HCT116 (cell line): ENCODE data around the gene JAM3. TPM values are rescaled to one million over a fixed set of nuclear protein-coding genes. Genes with fewer than 3 reads are reported as not detected.

ENCODE experiments used
- ATAC-seq: fragments of 200-7000 bp; cut with Tn5 transposase; 2 replicates; pipeline ENCODE4 v1.9.1; 2020; ENCODE audit warnings: mild to moderate bottlenecking, moderate library complexity
- BruUV-seq: library from RNA; stranded (reverse); fragments of 400-500 nt; replicated peaks from 2 replicates; lab custom pipeline; 2021; lab: Mats Ljungman, UMichigan
- CTCF ChIA-PET: fragments of 300-600 bp; sonication (Branson Sonifier 250); formaldehyde crosslinking; loops from one replicate; lab custom pipeline; 2021; ENCODE audit warnings: antibody characterized with exemption; lab: Charles Lee
- POLR2A ChIA-PET: fragments of 300-600, 350-600 bp; sonication (Branson Sonifier 250); formaldehyde crosslinking; loops from one replicate; lab custom pipeline; 2021; ENCODE audit warnings: antibody characterized with exemption; lab: Charles Lee
- RAD21 ChIA-PET, 2 experiments: fragments of 300-600 bp; sonication (Branson Sonifier 250); formaldehyde crosslinking; loops; one replicate each; lab custom pipeline; 2023; ENCODE audit warnings: low total read pairs in 2 of 2; ENCODE audit not compliant: uncharacterized antibody in 2 of 2, unreplicated experiment in 2 of 2, low non-redundant PET in 1 of 2; lab: Charles Lee
- DNase-seq: peaks from one replicate; pipeline ENCODE4 v3.0.0-alpha.2; 2010; ENCODE audit warnings: low read depth, low spot score
- H2AFZ ChIP-seq: fragments of 200-600 bp; shearing (Covaris generic), sonication (generic); 2 replicates; pipeline ENCODE4 v1.6.1; 2017; ENCODE audit warnings: low read depth, mixed run types, mixed read lengths, antibody characterized with exemption, low read length; ENCODE audit not compliant: poor library complexity, severe bottlenecking
- H3K27ac ChIP-seq: 2 replicates; pipeline ENCODE4 v1.5.1; 2012; ENCODE audit warnings: low read depth, low read length
- H3K27me3 ChIP-seq: fragments of 200-600 bp; sonication (generic); 2 replicates; pipeline ENCODE4 v1.6.1; 2016; ENCODE audit warnings: mixed run types, low read length, mixed read lengths; ENCODE audit not compliant: insufficient read depth
- H3K36me3 ChIP-seq, 2 experiments: fragments of 200-500 bp in 1 of 2; fragments of 200-600 bp in 1 of 2; sonication (Bioruptor generic) in 1 of 2; sonication (generic) in 1 of 2; 2 replicates each; pipeline versions ENCODE4 v1.5.1 to v1.6.1; 2014 to 2016; ENCODE audit warnings: low read length in 2 of 2, inconsistent platforms in 1 of 2, mixed read lengths in 1 of 2, mixed run types in 1 of 2; ENCODE audit not compliant: insufficient read depth in 2 of 2, control insufficient read depth in 1 of 2
- H3K4me1 ChIP-seq, 2 experiments: fragments of 200-600 bp in 1 of 2; sonication (generic) in 1 of 2; 2 replicates each; pipeline versions ENCODE4 v1.5.1 to v1.6.1; 2012 to 2017; ENCODE audit warnings: low read length in 2 of 2, inconsistent platforms in 1 of 2, mild to moderate bottlenecking in 1 of 2, mixed read lengths in 1 of 2, mixed run types in 1 of 2, moderate library complexity in 1 of 2; ENCODE audit not compliant: insufficient read depth in 2 of 2, control insufficient read depth in 1 of 2
- H3K4me2 ChIP-seq: fragments of 200-600 bp; sonication (generic); 2 replicates; pipeline ENCODE4 v1.6.1; 2017; ENCODE audit warnings: mixed run types, low read length, mixed read lengths
- H3K4me3 ChIP-seq, 2 experiments: fragments of 200-600 bp in 1 of 2; sonication (generic) in 1 of 2; replicated peaks in 1 of 2; 2 replicates each; pipeline ENCODE4 v1.5.1; 2011 to 2016; ENCODE audit warnings: low read length in 2 of 2, control low read depth in 1 of 2, low read depth in 1 of 2, mild to moderate bottlenecking in 1 of 2, mixed read lengths in 1 of 2, mixed run types in 1 of 2
- H3K79me2 ChIP-seq: fragments of 200-600 bp; sonication (generic); 2 replicates; pipeline ENCODE4 v1.6.1; 2017; ENCODE audit warnings: mild to moderate bottlenecking, mixed run types, low read length, moderate library complexity, mixed read lengths; ENCODE audit not compliant: insufficient read depth
- H3K9ac ChIP-seq: fragments of 200-600 bp; sonication (generic); 2 replicates; pipeline ENCODE4 v1.6.1; 2016; ENCODE audit warnings: low read length, mixed read lengths
- H3K9me2 ChIP-seq: fragments of 200-600 bp; sonication (generic), shearing (Covaris generic); 2 replicates; pipeline ENCODE4 v1.6.1; 2017; ENCODE audit warnings: mixed run types, mild to moderate bottlenecking, moderate library complexity; ENCODE audit not compliant: insufficient read depth
- H3K9me3 ChIP-seq, 2 experiments: fragments of 200-500 bp in 1 of 2; fragments of 200-600 bp in 1 of 2; sonication (Bioruptor generic) in 1 of 2; sonication (generic) in 1 of 2; 2 replicates each; pipeline ENCODE4 v1.6.1; 2014 to 2017; ENCODE audit warnings: low read length in 2 of 2, mixed read lengths in 2 of 2, inconsistent platforms in 1 of 2, low read depth in 1 of 2, mild to moderate bottlenecking in 1 of 2, mixed run types in 1 of 2, moderate library complexity in 1 of 2; ENCODE audit not compliant: control insufficient read depth in 1 of 2, insufficient read depth in 1 of 2
- H4K20me1 ChIP-seq: fragments of 200-600 bp; sonication (generic), shearing (Covaris generic); 2 replicates; pipeline ENCODE4 v1.6.1; 2017; ENCODE audit warnings: mixed run types, mild to moderate bottlenecking, moderate library complexity; ENCODE audit not compliant: insufficient read depth
- CBX3 ChIP-seq: IDR thresholded peaks from 2 replicates; pipeline ENCODE4 v1.6.1; 2012; ENCODE audit warnings: low read depth
- EZH2 ChIP-seq: fragments of 200-600 bp; sonication (generic); IDR thresholded peaks from 2 replicates; pipeline ENCODE4 v1.6.1; 2017; ENCODE audit warnings: antibody characterized with exemption, mixed run types
- EZH2phosphoT487 ChIP-seq: fragments of 200-600 bp; IDR thresholded peaks from 2 replicates; pipeline ENCODE4 v1.6.1; 2018; ENCODE audit warnings: antibody characterized with exemption, borderline replicate concordance
- FOSL1 ChIP-seq: IDR thresholded peaks from 2 replicates; pipeline ENCODE4 v1.6.1; 2012; ENCODE audit warnings: low read depth
- JUND ChIP-seq: IDR thresholded peaks from 2 replicates; pipeline ENCODE4 v1.6.1; 2012
- MAX ChIP-seq: IDR thresholded peaks from 2 replicates; pipeline ENCODE4 v1.6.1; 2012
- POLR2AphosphoS5 ChIP-seq: IDR thresholded peaks from 2 replicates; pipeline ENCODE4 v1.6.1; 2011; ENCODE audit warnings: mild to moderate bottlenecking, low read depth, low read length, moderate library complexity
- TCF7L2 ChIP-seq: IDR thresholded peaks from 2 replicates; pipeline ENCODE4 v1.7.0; 2011; ENCODE audit warnings: borderline replicate concordance, inconsistent platforms; ENCODE audit not compliant: insufficient read depth, insufficient read length; ENCODE audit errors: extremely low read depth
- YY1 ChIP-seq: IDR thresholded peaks from 2 replicates; pipeline ENCODE4 v1.6.1; 2011; ENCODE audit warnings: low read length, low read depth, moderate library complexity, mild to moderate bottlenecking; ENCODE audit not compliant: insufficient replicate concordance; ENCODE audit errors: extremely low read depth
- ZFX ChIP-seq: fragments of 450-650 bp; IDR thresholded peaks from 2 replicates; pipeline ENCODE4 v1.6.1; 2017
- intact Hi-C: fragments of 100-400 bp; cut with micrococcal nuclease; formaldehyde crosslinking; loops from 2 replicates; pipeline ENCODE4 v1.10.0; 2022
- total RNA-seq: library from RNA; stranded (reverse); gene quantifications from one replicate; pipeline ENCODE4 v1.2.1, GENCODE V29; 2021; ENCODE audit not compliant: unreplicated experiment

The JAM3 gene
- total RNA-seq, 1 experiment from 2014 or later = 0.25 TPM

GRCh38 chr11:134040386-134041302 is 28.2 kb upstream of the JAM3 start:
- Histone ChIP-seq H3K4me2 (no peak overlapping the region), H3K36me3 (no peaks in the 10 kb centered on the region), H3K9me3 (no peaks in the 10 kb centered on the region), H3K4me1 (peaks cover 0 to 6% of the 10 kb centered on the region in 2 experiments; a peak in 1 of 4 replicates), H4K20me1 (no peaks in the 10 kb centered on the region), H3K9me2 (no peaks in the 10 kb centered on the region), H3K4me3 (no peak overlapping the region), H3K27ac (no peak overlapping the region), H2AFZ (no peak overlapping the region), H3K9ac (no peak overlapping the region), H3K79me2 (no peaks in the 10 kb centered on the region), H3K27me3 (no peaks in the 10 kb centered on the region)
- ChIA-PET RAD21 (interaction anchor here in 1 of 2 experiments (0.7 kb wide), 1 partner anchor 84 kb away, joined by 3 read pairs; the partner anchor contains the start of gene IGSF9B), POLR2A (no interaction called here), CTCF (interaction anchor here (1.3 kb wide), 1 partner anchor 10 kb away, joined by 5 read pairs; no protein-coding TSS in a partner anchor)
- no peak for TF ChIP-seq EZH2phosphoT487
- no peak for TF ChIP-seq EZH2
- no peak for TF ChIP-seq YY1
- TF ChIP-seq JUND = no peak
- TF ChIP-seq TCF7L2 = no peak
- no peak for TF ChIP-seq POLR2AphosphoS5
- TF ChIP-seq ZFX = no peak
- TF ChIP-seq CBX3 = no peak
- no peak for TF ChIP-seq MAX
- TF ChIP-seq FOSL1 = no peak
- BruUV-seq = no TSS peak
- DNase-seq (no peak), ATAC-seq (no peak)
- intact Hi-C loops = no loop called here
